Fibroblast of villous mesenchyme (primary cell): ENCODE measurements around the gene FCAMR. TPM values are rescaled to one million over a fixed set of nuclear protein-coding genes. Genes with fewer than 3 reads are reported as not detected.

ENCODE experiments used
- DNase-seq: peaks from one replicate; pipeline ENCODE4 v3.0.0-alpha.2; 2010; ENCODE audit warnings: low read depth
- H3K4me3 ChIP-seq: 2 replicates; pipeline ENCODE4 v1.5.1; 2011; ENCODE audit warnings: low read depth, mild to moderate bottlenecking, low read length
- total RNA-seq: library from RNA; depleted of rRNA; stranded (reverse); fragments of >200 nt; gene quantifications from 2 replicates; pipeline ENCODE4 v1.2.3, GENCODE V29; 2012
- TF ChIP-seq, protein P1 (sequence below): IDR thresholded peaks from 2 replicates; pipeline ENCODE4 v1.5.1; 2012; ENCODE audit warnings: low read depth, mild to moderate bottlenecking, low read length; ENCODE audit not compliant: insufficient read depth

Gene FCAMR
- total RNA-seq, 1 donor: not detected

DNA sequence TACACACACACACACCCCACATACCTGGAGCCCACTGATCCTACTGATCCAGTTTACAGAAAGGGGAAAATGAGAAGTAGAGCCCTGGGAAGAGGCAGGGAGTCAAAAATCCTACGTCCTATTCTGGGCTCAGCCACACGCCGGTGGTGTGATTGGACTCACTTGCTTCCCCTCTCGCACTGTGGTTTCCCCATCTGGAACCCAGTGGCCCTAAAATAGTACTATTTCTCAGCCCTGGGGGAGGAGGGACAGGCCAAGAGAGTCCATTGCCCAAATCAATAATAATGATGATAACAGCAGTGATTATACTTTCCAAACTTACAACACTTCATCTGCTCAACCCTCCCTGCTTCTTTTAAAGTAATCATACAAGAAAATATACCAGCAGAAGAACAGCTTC, 21.1 kb downstream of the FCAMR start:
- TF ChIP-seq, protein P1, sequence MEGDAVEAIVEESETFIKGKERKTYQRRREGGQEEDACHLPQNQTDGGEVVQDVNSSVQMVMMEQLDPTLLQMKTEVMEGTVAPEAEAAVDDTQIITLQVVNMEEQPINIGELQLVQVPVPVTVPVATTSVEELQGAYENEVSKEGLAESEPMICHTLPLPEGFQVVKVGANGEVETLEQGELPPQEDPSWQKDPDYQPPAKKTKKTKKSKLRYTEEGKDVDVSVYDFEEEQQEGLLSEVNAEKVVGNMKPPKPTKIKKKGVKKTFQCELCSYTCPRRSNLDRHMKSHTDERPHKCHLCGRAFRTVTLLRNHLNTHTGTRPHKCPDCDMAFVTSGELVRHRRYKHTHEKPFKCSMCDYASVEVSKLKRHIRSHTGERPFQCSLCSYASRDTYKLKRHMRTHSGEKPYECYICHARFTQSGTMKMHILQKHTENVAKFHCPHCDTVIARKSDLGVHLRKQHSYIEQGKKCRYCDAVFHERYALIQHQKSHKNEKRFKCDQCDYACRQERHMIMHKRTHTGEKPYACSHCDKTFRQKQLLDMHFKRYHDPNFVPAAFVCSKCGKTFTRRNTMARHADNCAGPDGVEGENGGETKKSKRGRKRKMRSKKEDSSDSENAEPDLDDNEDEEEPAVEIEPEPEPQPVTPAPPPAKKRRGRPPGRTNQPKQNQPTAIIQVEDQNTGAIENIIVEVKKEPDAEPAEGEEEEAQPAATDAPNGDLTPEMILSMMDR: no peak
- H3K4me3 ChIP-seq: no peak overlapping the region
- DNase-seq: no peak

DNA sequence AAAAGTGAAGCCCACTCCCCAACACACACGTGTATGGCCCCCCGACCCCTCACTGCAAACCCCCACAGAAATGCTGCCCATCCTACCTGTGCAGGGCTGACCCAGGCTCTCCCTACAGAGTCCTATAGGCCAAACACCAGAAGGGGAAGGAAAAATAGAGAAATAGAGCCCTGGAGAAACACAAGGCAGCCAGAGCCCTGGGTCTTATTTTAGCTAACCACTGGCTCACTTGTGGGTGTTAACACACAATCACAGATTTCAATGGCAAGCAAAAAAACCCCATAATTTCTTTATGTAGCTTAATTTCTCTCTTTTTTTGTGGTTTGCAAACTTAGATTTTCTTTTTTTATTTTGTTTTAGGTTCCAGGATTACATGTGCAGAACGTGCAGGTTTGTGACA, 23.0 kb downstream of the FCAMR start:
- H3K4me3 ChIP-seq: no peak overlapping the region
- DNase-seq: no peak
- TF ChIP-seq, protein P1: no peak

DNA sequence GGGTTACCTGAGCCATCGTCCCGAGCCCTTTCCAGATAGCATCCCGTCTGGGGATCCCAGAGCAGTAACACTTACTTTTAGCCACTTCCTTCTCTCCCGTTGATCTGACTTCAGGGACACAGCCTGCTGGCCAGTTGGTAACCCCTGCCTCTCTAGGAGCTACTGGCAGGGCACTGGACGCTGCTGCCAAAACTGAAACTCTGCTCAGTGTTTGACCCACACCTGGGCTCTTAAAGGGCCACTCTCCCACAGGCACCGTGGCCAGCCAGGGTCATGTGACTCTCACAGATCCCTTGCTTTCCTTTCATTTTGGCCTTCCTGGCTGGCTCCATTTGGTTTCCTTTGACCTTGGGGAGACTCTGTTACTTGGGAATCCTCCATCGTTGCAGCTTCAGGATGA, 24.0 kb downstream of the FCAMR start, which contains the start of gene PIGR:
Gene PIGR, minus strand, starts transcription at position 206 of the 400 bp plus-strand sequence. CDS start 5,935 bp downstream, outside the sequence.
- no peak within 1 kb of the TSS for H3K4me3 ChIP-seq
- TF ChIP-seq, protein P1: no peak
- no peak for DNase-seq

DNA sequence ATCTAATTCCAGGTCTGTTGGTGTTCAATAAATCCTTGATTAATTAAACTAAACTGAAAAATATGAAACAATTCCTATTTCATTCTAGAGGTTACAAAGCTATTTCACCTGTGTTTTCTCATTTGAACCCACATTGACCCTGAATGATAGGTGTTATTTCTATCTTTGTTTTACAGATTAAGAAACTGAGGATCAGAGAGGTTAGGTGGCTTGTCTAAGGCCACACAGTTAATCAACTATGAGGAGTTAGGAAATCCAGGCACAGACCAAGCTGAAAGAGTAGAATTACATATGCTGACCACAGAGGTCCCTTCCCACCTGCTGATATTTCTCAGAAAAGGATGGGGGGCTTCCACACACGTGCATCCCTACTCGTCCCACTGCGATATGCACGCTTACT, 24.5 kb downstream of the FCAMR start:
- DNase-seq: no peak
- H3K4me3 ChIP-seq: no peak overlapping the region
- TF ChIP-seq, protein P1: no peak

DNA sequence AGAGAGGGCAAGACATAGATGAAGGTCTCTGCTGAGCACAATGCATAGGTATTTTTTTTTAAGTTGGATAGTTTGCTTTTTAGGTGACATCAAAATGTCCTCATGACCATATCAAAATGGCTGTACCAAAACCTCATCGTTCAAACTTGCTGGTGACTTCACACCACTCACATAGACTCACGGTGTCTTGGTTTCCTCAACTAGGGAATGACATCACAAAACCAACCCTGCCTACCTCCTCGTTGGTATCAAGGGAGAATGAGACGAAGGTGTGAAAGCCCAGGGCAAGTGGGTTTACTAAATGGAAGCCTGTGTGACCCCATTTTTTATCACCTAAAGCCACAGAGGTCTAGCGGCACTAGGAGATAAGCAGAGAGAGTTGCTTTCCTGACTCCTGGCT, 25.6 kb downstream of the FCAMR start:
- DNase-seq: no peak
- no peak overlapping the region for H3K4me3 ChIP-seq
- TF ChIP-seq, protein P1: no peak

DNA sequence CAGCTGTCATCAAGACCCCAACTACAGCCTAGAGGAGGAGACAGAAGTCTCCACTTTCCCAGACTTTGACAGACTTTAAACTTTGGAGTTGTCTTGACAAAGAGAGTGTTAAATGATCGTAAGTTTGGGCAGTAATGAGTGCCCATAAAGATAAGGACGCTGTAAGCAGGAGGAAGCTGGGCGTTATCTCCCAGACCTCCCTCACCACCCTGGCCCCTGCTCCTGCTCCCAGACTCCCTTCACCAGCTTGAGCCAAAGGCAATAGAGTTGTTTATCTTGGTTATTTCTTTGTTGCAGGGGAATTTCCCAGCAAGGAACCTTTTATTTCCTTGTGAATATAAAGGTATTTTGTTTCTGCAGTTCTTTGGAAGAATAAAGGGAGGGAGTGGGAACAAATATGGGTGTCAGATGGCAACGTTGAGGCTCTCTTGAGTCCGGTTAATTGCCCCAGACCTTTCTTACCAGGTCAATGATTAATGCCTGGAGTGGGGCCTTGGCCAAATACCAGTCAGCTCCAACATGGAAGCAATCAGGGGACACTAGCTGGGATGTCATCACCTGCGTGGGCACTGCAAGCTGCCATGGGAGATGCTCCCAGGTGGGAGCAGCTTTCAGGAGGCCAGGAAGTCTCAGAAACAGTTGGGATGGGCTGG, 28.4 kb downstream of the FCAMR start:
- TF ChIP-seq, protein P1: no peak
- H3K4me3 ChIP-seq: no peak overlapping the region
- peak; percentile 7 for DNase-seq

DNA sequence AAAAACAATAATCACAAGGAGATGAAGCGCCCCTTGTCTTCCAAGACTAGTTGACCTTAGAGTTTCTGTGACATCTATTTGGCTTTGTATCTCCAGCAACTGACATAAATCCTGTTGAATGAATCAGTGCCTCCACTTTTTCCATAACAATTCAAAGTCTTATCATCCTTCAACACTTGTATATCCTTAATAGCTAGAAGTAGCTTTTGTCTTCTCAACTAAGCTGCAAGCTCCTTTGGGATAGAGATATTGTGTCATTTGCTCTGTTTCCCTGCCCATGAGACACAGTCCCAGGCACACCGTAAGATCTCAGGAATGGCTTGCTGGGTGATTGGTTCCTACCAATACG, 29.7 kb downstream of the FCAMR start:
- DNase-seq: no peak
- no peak overlapping the region for H3K4me3 ChIP-seq
- TF ChIP-seq, protein P1: no peak
